NCI-H1436 (cell line): ENCODE results near the gene METTL23.
A peak's percentile ranks its signal among the peaks of the same experiment; 100 is the strongest.

Experiments used
- DNase-seq: peaks from one replicate; lab custom pipeline; 2025; lab: John Stamatoyannopoulos, UW

Gene METTL23

GRCh38 chr17:76726776-76727718, at the start of gene METTL23:
METTL23 (plus strand) TSS chr17:76726839; CDS start chr17:76729711, 2,872 bp downstream.
- DNase-seq: peak; percentile 81

- no peak for DNase-seq
These were observed 49.2 kb upstream of the METTL23 start for GRCh38 chr17:76677406-76677805.

DNA sequence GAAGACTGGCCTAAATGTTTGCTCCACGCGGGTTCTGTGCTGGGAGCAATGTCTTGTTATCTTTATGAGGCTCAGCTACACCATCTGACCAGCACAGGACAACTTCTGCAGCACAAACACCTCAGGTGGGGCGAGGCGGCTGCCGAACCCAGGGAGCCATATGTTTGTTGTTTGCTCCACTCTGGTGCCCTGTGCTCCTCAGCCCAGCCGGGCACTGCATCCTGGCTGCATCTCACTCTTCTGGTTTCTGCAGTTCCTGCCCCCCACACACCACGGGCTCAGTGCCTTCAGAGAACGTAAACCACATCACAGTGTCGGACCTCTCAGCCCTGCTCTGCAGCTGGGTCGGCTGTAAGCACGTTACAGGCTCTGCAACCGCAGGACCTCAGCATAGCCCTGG, 48.3 kb upstream of the METTL23 start:
- no peak for DNase-seq

- no peak for DNase-seq
These were observed 47.4 kb upstream of the METTL23 start for GRCh38 chr17:76679239-76679638.

DNA sequence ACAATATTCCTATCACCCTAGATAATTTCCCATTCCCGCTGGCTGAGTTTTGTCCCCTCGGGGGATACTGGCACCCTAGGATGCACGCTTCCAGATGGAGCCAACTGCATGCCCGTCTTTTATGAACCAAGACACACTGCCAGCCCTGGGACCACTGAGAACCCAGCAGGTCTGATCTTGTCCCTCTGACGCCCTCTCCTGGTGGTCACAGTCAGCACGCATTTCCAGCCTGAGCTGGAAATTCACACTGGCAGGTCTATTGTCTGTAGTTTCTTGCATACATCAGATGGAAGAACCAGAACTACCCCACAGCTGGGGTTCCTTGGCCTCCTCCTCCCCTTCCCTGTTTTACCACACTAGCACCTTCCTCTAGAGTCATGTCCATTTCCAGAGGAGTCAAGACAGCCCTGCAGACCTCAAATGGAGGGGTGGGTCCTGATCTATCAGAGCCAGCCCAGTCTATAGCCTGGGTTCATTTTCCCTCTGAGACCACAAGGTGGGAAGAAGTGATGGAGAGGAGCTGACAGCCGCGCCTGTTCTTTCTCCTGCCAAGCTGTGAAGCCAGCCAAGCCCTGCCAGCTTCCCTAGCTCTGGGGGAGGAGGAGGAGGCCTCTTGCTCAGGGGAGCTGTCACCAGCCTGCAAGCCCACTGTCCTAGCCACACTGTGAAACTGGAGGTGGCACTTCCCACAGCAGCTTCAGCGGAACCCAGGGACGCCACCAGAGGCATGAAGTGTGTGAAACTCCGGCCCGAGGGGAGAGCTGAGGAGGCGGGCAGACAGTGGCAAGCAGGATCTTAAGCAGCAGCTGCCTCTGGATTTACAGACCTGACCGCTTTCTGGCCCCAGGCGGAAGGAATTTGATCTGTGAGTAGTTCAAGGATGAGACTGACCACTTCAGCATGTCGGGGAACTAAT, 45.2 kb upstream of the METTL23 start:
- peak; percentile 75 for DNase-seq

- DNase-seq: no peak
These were observed 44.3 kb upstream of the METTL23 start for GRCh38 chr17:76682296-76682695.

DNA sequence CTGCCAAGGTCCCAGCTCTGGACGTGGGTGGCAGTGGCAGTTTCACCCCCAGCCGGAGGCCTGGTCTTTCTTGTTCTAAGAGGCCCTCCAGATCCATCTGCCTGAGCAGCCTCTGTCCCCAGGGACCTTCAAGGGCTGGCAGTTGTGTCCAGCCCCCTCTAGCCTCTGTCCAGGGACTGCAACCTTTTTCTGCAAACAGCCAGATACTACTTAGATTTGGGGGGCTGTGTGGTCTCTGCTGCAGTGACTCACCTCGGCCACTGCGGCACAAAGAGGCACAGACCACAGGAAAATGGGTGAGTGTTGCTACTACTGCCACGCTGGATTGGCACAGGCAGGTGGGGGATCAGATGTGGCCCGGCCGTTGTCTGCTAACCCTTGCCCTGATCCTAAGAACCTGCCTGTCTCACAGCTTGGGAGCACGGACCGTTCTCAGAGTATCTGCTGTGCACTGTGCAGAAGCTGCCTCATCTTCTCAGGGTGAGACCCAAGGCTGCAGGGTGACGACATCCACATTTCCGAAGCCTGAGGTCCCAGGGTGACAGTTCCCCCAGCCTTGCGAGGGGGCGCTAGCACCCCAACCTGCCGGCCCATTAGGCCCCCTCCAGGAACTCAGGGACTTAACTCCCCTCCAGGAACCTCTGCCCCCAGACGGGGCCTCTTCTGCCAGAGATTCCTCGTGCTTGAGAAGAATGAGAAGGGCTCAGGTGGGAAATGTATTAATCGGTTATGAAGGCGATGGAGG, 43.5 kb upstream of the METTL23 start:
- no peak for DNase-seq

- no peak for DNase-seq
These were observed 42.5 kb upstream of the METTL23 start for GRCh38 chr17:76683921-76684745.

DNA sequence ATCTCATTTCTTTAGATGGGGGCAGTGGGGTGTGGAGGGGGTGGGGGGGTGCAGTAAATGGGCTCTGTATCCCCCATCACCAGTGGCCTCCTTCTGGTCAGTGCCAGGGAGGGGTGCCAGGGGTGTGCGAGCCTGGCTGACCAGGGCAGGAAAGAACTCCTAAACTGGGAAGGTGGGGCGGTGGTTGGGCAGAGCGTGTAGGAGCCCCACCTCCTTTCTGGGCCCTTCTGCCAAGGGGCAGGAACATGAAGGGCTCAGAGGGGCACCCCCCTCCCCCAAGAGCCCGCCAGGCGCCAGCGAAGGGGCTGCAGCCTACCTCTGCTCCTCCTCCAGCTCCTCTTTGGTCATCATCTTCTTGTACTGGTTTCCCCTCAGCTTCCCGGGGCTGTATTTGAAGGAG, 41.9 kb upstream of the METTL23 start:
- no peak for DNase-seq

DNA sequence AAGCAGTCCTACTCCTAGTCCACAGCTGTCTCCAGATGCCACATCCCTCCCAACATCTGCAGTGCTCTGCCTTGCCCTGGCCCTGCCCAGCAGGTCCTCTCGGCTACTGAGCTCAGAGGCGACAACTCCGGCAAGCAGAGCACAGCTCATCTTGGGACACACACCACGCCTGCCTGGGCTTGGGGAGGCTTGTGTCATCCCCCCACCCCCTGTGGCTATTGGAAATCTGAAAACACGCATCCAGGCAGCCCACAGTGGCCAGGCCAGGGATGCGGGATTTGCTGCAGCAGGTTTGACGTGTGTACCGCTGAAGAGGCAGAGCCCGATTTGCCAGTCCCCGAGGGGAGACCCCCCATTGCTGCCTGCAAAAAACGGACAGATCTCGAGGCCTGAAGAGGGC, 41.3 kb upstream of the METTL23 start:
- DNase-seq: no peak

GRCh38 chr17:76685846-76686245, 40.8 kb upstream of the METTL23 start:
- DNase-seq: no peak

- DNase-seq: no peak
These were observed 39.9 kb upstream of the METTL23 start for GRCh38 chr17:76686538-76687297.

DNA sequence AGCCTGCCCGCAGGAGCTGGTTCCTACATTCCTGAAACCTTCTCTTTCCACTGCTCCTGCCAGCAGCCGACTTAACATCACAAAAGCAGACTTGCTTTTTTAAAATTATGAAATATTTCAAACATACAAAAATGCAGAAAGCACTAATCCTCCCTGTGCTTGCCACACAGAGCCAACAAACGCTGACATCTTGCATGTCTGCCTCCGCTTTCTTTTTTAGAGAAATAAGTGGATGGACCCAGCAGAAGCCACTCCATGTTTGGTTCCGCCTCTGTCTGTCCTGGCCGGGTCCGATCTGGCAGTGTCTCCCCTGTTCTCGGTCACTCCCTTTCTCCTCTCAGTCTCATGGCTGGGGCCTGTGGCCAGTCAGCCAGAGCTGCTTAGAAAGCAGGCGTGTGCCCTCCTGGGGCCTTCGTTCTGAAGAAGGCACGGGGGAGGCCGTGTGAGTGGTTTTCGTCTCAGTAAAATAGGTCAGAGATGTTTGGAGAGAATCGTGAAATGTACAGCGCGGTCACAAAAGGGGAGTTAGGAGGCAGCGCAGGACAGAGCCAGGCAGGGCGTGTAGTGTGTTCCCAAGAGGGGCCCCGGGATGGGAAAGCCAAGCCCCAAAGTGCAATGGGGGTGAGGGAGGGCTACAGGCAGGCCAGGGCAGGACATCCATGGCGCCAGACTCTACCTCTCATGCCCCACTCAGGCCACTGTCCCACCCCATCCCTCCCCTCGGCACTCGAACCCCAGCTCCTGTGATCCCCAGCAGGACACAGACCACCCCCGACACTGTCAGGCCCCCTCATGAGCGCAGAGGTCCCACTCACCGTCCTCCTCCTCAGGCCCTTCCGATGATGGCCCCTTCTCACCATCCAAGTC, 39.1 kb upstream of the METTL23 start:
- no peak for DNase-seq

DNA sequence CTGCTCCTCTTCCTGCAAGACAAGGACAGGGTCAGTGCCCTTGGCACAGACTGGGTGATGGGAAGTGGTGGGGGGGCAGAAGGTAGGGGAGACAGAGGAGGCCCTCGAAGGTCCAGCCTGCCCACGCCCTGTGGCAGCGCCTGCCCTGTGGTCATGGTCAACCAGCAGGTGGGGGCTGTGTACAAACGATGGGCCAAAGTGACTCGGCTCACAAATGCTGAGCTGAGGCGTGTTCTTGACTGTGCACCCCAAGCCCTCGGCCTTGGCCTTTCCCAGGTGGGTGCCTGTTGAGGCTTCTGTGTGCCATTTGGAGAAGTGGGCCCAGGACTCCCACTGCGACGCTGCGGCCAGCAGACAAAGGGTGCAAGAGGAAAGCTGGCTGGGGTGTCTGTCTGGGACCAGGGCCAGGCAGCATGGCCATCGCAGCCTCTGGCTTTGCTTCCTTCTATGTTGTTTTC, 38.4 kb upstream of the METTL23 start:
- DNase-seq: no peak

DNA sequence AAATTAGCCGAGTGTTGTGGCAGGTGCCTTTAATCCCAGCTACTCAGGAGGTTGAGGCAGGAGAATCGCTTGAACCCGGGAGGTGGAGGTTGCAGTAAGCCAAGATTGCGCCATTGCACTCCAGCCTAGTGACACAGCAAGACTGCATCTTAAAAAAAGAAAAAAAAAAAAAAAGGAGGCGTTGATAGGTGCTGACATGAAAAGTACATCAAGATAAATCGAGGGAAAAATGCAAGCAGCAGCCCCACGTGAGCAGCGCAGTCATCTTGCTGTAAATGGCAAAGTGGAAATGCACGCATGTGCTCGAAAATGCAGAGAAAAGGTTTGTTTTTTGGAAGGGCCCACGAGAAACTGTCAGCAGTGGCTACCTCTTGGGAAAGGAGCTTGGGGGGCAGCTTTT, 36.8 kb upstream of the METTL23 start:
- DNase-seq: no peak

DNA sequence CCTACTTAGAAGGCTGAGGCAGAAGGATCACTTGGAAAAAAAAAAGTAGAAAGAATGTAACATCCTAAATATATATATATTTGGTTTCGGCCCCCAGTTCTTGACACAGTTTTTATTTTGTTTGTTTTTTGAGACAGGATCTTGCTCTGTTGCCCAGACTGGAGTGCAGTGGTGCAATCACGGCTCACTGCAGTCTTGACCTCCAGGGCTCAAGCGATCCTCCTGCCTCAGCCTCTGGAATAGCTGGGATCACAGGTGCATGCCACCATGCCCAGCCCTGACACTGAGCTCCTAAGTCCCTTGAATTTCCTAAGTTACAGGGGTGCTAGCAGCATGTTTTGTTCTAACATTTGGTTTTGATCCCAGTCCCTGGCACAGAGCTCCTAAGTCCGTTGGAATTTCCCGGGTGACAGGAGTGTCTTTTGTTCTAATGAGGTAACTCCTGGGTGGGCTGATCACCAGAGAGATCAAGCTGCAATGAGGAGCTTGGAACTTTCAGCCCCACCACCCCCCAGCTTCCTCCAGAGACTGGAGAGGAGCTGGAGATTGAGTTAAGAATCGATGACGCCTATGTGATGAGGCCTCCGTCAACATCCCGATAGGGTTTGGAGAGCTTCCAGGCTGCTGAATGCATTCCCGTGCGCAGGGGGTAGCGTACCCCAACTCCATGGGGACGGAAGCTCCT, 35.9 kb upstream of the METTL23 start:
- no peak for DNase-seq

DNA sequence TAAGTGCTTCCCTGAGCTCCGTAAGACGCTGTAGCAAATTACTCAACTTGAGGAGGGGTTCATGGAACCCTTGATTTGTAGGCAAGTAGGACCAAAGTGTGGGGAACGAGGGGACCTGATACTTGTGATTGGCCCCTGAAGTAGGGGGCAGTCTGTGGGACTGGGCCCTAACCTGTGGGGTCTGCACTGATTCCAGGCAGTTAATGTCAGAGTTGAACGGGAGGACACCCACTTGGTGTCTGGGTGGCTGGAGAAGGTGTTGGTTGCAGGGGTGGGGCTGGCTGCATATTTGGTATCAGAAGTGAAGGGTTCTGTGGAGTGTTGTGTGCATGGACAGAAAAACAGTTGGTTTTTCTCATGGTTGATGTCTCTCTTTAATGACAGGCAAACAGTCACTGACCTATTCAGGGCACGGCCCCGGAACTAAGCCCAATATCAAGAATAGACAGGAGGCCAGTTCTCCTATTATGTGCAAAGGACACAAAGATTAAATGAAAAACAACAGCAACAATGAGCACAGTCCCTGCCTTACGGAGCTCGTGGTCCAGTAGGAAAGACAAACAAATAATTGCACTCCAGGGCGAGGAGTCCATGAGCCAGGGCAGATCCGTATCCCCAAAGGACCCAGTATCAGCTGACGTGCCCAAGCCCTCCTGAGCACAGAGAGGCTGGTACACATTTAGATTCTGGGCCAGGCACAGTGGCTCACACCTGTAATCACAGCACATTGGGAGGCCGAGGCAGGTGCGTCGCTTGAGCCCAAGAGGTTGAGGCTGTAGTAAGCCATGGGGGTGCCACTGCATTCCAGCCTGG, 35.1 kb upstream of the METTL23 start:
- no peak for DNase-seq
